ENCODE data around the gene IFT27.

IFT27 gene

GRCh38 chr22:36797374-36797773 lies 21.5 kb upstream of the IFT27 start:
- DNase-seq (ENCODE audit: low spot score), result no peak
- H3K4me3 ChIP-seq, result no peak overlapping the region
- no peak for TF ChIP-seq CTCF (IDR thresholded peaks at IDR 0.05)
- no peak overlapping the region for H3K27ac ChIP-seq

DNA sequence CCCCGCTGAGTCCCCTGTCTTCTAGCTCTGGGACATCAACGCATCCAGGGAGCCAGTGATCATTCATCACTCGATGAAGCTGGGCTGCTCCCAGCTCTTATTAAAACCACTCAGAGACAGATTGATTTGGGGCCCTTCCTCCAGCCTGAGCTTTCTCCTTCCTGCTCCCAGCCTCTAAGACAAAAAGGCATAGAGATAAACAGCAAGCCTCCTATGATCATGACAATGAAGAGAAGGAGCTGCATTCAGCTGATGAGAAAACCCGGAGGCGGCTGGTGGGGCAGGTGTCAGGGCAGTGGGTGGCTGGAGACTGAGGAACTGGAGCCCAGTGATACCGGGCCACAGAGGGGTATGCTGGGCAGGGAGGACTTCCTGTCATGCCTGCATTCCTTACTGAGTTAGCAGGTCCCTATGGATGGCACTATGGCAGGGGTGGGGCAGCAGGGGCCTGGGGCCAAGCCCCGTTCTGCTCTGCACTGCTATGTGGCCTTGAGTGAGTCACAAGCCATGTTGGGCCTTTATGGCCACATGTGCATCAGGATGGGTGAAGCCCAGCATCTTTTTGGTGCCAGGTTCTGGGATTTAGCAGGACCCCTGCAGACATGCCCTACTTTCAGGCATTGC lies 20.7 kb upstream of the IFT27 start:
- no peak for DNase-seq (ENCODE audit: low spot score)
- Histone ChIP-seq H3K27ac (no peak overlapping the region), H3K4me3 (no peak overlapping the region)
- TF ChIP-seq CTCF (IDR thresholded peaks at IDR 0.05), result no peak

DNA sequence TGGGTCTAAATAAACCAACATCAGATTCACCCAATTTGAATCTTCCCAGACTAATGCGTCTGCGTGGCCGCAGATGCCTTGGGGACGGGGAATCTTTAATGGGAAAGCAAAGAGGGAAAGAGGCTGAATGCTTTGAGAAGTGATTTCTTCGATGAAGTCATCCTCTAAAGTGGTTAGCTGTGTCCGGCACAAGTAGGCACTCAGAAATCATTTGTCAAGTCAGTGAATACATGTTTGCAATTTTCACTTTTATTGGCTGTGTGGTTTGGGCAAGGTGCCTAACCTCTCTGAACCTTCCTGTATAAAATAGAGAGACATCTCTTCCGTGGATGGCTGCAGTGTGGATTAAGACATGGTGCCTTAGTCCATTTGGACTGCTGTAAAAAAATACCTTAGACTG lies 19.7 kb upstream of the IFT27 start:
- no peak for DNase-seq (ENCODE audit: low spot score)
- Histone ChIP-seq H3K4me3 (no peak overlapping the region), H3K27ac (no peak overlapping the region)
- no peak for TF ChIP-seq CTCF (IDR thresholded peaks at IDR 0.05)

DNA sequence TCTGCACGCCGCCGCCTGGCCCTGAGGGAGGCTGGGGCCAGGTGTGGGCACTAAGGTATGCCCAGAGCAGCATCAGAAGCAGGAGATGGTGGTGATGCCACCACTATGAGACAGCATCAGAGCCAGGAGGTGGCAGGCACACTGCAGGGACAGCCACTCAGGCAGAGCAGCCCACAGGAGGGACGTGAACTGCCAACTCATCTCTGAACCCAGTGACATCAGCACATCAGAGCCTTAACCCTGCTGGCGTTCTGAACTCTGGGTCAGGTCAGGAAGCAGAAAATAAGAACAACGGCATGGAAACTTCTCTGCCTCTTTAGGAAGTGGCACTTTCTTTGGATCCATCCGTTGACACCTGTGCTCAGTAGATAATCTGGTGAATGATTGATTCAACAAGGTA lies 14.7 kb upstream of the IFT27 start:
- DNase-seq (ENCODE audit: low spot score), result no peak
- TF ChIP-seq CTCF (IDR thresholded peaks at IDR 0.05), result no peak
- Histone ChIP-seq H3K27ac (no peak overlapping the region), H3K4me3 (no peak overlapping the region)

GRCh38 chr22:36787204-36787988 lies 11.5 kb upstream of the IFT27 start:
- no peak for TF ChIP-seq CTCF (IDR thresholded peaks at IDR 0.05)
- H3K27ac ChIP-seq, result no peak overlapping the region
- no peak overlapping the region for H3K4me3 ChIP-seq
- no peak for DNase-seq (ENCODE audit: low spot score)

DNA sequence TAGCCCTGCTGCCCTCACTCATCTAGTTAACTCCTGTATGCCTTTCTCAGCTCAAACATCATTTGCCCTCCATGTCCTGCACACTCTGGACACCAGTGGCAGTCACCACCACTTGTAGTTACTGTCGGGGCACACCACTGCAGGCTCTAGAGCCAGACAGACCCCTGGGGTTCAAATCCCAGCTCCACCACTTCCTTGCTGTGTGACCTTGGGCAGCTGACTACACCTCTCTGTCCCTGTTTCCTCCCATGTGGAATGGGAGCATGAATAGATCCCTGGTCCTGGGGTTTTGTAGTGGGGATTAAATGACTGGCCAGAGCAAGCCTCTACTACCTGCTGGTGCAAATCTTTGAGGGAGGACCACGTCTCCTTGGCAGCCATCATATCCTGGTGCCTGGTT lies 7.8 kb upstream of the IFT27 start:
- H3K4me3 ChIP-seq, result no peak overlapping the region
- no peak overlapping the region for H3K27ac ChIP-seq
- TF ChIP-seq CTCF (IDR thresholded peaks at IDR 0.05), result no peak
- DNase-seq (ENCODE audit: low spot score), result no peak

All from coronary artery (tissue), 2 donors.